ENCODE data around the gene CYP1B1.
A peak's percentile ranks its signal among the peaks of the same experiment; 100 is the strongest.
"Not testable (repeated sequence)": the region's sequence is repeated elsewhere in the genome, so short reads cannot be mapped to it uniquely, and the experiment has no call there.

Gene CYP1B1

GRCh38 chr2:38082727-38083126 lies 6.8 kb upstream of the CYP1B1 start:
- DNase-seq; H3K4me3 ChIP-seq; H3K4me1 ChIP-seq; H3K27me3 ChIP-seq; intact Hi-C loops (cut with DNase I; ENCODE audit: low total_unique reads); H3K27ac ChIP-seq; H3K36me3 ChIP-seq; H3K9me3 ChIP-seq: not testable (repeated sequence)

- H3K4me3 ChIP-seq = no peak overlapping the region
- DNase-seq = no peak
- intact Hi-C loops (cut with DNase I; ENCODE audit: low total_unique reads) = no loop called here
- H3K27me3 ChIP-seq = peaks cover 0 to 18% of the 10 kb centered on the region in 2 donors
- no peak overlapping the region for H3K27ac ChIP-seq
- no peaks in the 10 kb centered on the region for H3K36me3 ChIP-seq
- TF ChIP-seq CTCF (IDR thresholded peaks at IDR 0.05) = no peak
- no peaks in the 10 kb centered on the region for H3K9me3 ChIP-seq
- H3K4me1 ChIP-seq = peaks cover 5 to 24% (median 21%) of the 10 kb centered on the region in 4 donors
Observed at GRCh38 chr2:38080346-38080745, 4.4 kb upstream of the CYP1B1 start.

GRCh38 chr2:38079116-38080052 lies 3.4 kb upstream of the CYP1B1 start:
- Histone ChIP-seq H3K4me3 (no peak overlapping the region), H3K27me3 (peaks cover 0 to 28% of the 10 kb centered on the region in 2 donors), H3K27ac (no peak overlapping the region), H3K4me1 (peaks cover 5 to 34% (median 31%) of the 10 kb centered on the region in 4 donors), H3K36me3 (no peaks in the 10 kb centered on the region), H3K9me3 (no peaks in the 10 kb centered on the region)
- no peak for TF ChIP-seq CTCF (IDR thresholded peaks at IDR 0.05)
- intact Hi-C loops (cut with DNase I; ENCODE audit: low total_unique reads) = no loop called here
- no peak for DNase-seq

GRCh38 chr2:38077431-38077769 lies 1.4 kb upstream of the CYP1B1 start:
- no peak for DNase-seq

GRCh38 chr2:38076710-38077430 lies 919 bp upstream of the CYP1B1 start:
- H3K4me1 ChIP-seq = peaks cover 5 to 48% (median 34%) of the 10 kb centered on the region in 4 donors
- intact Hi-C loops (cut with DNase I; ENCODE audit: low total_unique reads) = no loop called here
- H3K27me3 ChIP-seq = peaks cover 0 to 43% of the 10 kb centered on the region in 2 donors

More at GRCh38 chr2:38077431-38077769, 1.4 kb upstream of the CYP1B1 start:
- intact Hi-C loops (cut with DNase I; ENCODE audit: low total_unique reads) = no loop called here
- peak overlapping the region; percentile 47 to 64 for H3K27ac ChIP-seq
- H3K9me3 ChIP-seq = no peaks in the 10 kb centered on the region
- TF ChIP-seq CTCF (IDR thresholded peaks at IDR 0.05) = no peak
- H3K27me3 ChIP-seq = peaks cover 0 to 43% of the 10 kb centered on the region in 2 donors
- peaks cover 5 to 48% (median 34%) of the 10 kb centered on the region in 4 donors for H3K4me1 ChIP-seq
- H3K4me3 ChIP-seq = peak overlapping the region; percentile 47 to 61
- no peaks in the 10 kb centered on the region for H3K36me3 ChIP-seq

More at GRCh38 chr2:38076710-38077430, 919 bp upstream of the CYP1B1 start:
- Histone ChIP-seq H3K9me3 (no peaks in the 10 kb centered on the region), H3K4me3 (peak overlapping the region; percentile 47 to 61), H3K27ac (peak overlapping the region; percentile 47 to 64), H3K36me3 (no peaks in the 10 kb centered on the region)
- peak in 1 of 2 experiments; percentile 4 for TF ChIP-seq CTCF (IDR thresholded peaks at IDR 0.05)
- peak; percentile 67 to 84 for DNase-seq

Measured in tibial artery (tissue), 4 donors.